H1 (cell line): ENCODE measurements around the gene FOXD3. TPM values are rescaled to one million over a fixed set of nuclear protein-coding genes. Genes with fewer than 3 reads are reported as not detected.

Experiments
- POU5F1 ChIP-seq: IDR thresholded peaks from 2 replicates; pipeline ENCODE4 v1.6.1; 2011; ENCODE audit warnings: low read depth, mild to moderate bottlenecking, low read length, moderate library complexity
- polyA plus RNA-seq, 7 experiments: library from polyadenylated mRNA; depleted of rRNA in 3 of 7; stranded (reverse) in 5 of 7; unstranded in 2 of 7; fragments of >200 nt in 5 of 7; fragments of 200-250 nt in 2 of 7; gene quantifications; 1 replicate in 5 of 7; 2 replicates in 1 of 7; 4 replicates in 1 of 7; pipeline versions ENCODE4 v1.2.1 to v1.2.3, GENCODE V29; 2011 to 2013; ENCODE audit warnings: missing spikeins in 2 of 7, mixed read lengths in 2 of 7
- total RNA-seq: library from RNA; stranded (reverse); fragmentation: NEBNext Ultra II Directional; extraction: Animal tissue kit (Norgen Biotek cat#: 25700); gene quantifications from 2 replicates; pipeline ENCODE4 v1.2.1, GENCODE V29; 2021
- TF ChIP-seq, protein P1 (sequence below): IDR thresholded peaks from 2 replicates; pipeline ENCODE4 v1.6.1; 2011; ENCODE audit warnings: low read depth, mild to moderate bottlenecking, low read length; ENCODE audit not compliant: insufficient read depth

The FOXD3 gene
- total and polyA plus RNA-seq, 2 of the 8 experiments (the other 6 are each of a cell fraction or from before 2014, with no cell fraction given) = 8.7 to 33.7 TPM

DNA sequence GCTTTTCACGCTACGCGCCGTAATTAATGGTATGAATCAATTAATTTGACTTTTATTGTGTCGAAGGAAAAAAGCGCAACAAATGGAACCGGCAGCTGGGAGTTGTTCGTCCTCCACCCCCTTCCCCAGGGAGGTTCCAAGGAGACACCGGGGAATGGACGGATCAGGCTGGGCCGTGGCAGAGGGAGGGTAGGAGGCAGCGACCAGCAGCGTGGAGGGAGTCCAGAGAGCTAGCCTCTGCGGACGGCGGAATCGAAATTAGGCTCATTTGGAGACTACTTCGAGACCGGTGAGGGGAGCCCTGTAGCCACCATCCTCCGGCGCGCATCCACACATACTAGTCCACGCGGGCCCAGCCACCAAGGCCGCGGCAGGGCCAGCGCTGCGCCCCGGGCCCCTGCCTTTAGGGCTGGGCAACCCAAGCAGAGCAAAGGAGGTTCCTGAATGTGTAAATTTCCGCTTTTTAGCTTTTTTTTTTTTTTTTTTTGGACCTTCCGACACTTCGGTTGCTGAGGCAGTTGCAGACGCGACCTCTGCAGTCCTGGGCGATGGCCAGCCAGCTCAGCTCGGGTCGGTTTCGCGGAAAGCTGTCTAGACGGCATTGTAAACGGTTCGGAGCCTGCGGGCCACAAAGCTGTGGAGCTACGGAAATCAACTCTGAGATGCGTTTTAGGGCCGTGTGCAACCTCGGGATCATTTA, 2.2 kb upstream of the FOXD3 start (continued):
- TF ChIP-seq, protein P1, sequence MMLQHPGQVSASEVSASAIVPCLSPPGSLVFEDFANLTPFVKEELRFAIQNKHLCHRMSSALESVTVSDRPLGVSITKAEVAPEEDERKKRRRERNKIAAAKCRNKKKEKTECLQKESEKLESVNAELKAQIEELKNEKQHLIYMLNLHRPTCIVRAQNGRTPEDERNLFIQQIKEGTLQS = no peak
- TF ChIP-seq POU5F1 = no peak
- TF ChIP-seq, all 59 proteins: peak for 5
